ENCODE data around the gene SMOC2. TPM values are rescaled to one million over a fixed set of nuclear protein-coding genes. Genes with fewer than 3 reads are reported as not detected.

The SMOC2 gene
- total and polyA plus RNA-seq, 4 experiments from 2014 or later = not detected

GRCh38 chr6:168545428-168545827, 104.4 kb downstream of the SMOC2 start:
- no peaks in the 10 kb centered on the region for H3K36me3 ChIP-seq (ENCODE audit: insufficient read depth, low read length)
- no peak overlapping the region for H3K4me3 ChIP-seq (ENCODE audit: low read length in 2 of 2)
- H3K27ac ChIP-seq (ENCODE audit: low read depth, low read length) = no peak overlapping the region
- H3K9me3 ChIP-seq (ENCODE audit: control insufficient read depth in 1 of 2, low read length in 2 of 2) = no peaks in the 10 kb centered on the region
- intact Hi-C loops (cut with micrococcal nuclease) = no loop called here
- Mint-ChIP-seq H3K9me3 (peaks cover 0 to 1% (median 0%) of the 10 kb centered on the region in 8 donors), H3K4me3 (no peak overlapping the region), H3K27me3 (peaks cover 4 to 5% of the 10 kb centered on the region in 2 donors), H3K36me3 (no peaks in the 10 kb centered on the region), H3K27ac (no peak overlapping the region), H3K4me1 (no peaks in the 10 kb centered on the region)
- no peaks in the 10 kb centered on the region for H3K4me1 ChIP-seq (ENCODE audit: insufficient read depth, low read length)
- H3K27me3 ChIP-seq (ENCODE audit: insufficient read depth, low read length) = no peaks in the 10 kb centered on the region
- CTCF ChIA-PET (ENCODE audit: partially characterized antibody) = no interaction called here
- DNase-seq = no peak
- POLR2A ChIA-PET (ENCODE audit: partially characterized antibody) = no interaction called here

DNA sequence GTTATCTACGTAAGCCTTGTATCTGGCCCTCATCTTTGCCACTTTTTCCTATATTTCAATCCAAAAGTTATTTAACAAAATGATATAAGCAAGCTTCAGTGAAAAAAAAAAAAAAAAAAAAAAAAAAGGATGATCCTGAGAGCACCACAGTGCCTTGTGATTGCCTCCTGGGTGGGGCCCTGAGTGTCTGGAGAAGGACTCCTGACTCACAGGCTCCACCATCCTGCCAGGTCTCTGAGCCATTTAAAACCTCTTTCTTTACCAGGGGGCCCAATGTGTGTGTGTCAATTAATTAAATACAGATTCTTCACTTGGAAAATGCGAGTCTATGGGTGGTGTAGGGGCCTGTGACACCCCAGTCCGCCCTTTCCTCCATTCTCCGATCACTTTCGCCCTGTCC, 105.2 kb downstream of the SMOC2 start:
- H3K27me3 ChIP-seq (ENCODE audit: insufficient read depth, low read length) = no peaks in the 10 kb centered on the region
- ChIA-PET POLR2A (ENCODE audit: partially characterized antibody) (no interaction called here), CTCF (ENCODE audit: partially characterized antibody) (no interaction called here)
- Mint-ChIP-seq H3K27ac (no peak overlapping the region), H3K4me3 (no peak overlapping the region), H3K27me3 (peaks cover 0 to 3% of the 10 kb centered on the region in 2 donors), H3K36me3 (no peaks in the 10 kb centered on the region), H3K9me3 (peaks cover 0 to 5% (median 0%) of the 10 kb centered on the region in 8 donors), H3K4me1 (no peaks in the 10 kb centered on the region)
- DNase-seq = no peak
- no peaks in the 10 kb centered on the region for H3K9me3 ChIP-seq (ENCODE audit: control insufficient read depth in 1 of 2, low read length in 2 of 2)
- no peaks in the 10 kb centered on the region for H3K36me3 ChIP-seq (ENCODE audit: insufficient read depth, low read length)
- H3K27ac ChIP-seq (ENCODE audit: low read depth, low read length) = no peak overlapping the region
- intact Hi-C loops (cut with micrococcal nuclease) = no loop called here
- H3K4me3 ChIP-seq (ENCODE audit: low read length in 2 of 2) = no peak overlapping the region
- H3K4me1 ChIP-seq (ENCODE audit: insufficient read depth, low read length) = no peaks in the 10 kb centered on the region

DNA sequence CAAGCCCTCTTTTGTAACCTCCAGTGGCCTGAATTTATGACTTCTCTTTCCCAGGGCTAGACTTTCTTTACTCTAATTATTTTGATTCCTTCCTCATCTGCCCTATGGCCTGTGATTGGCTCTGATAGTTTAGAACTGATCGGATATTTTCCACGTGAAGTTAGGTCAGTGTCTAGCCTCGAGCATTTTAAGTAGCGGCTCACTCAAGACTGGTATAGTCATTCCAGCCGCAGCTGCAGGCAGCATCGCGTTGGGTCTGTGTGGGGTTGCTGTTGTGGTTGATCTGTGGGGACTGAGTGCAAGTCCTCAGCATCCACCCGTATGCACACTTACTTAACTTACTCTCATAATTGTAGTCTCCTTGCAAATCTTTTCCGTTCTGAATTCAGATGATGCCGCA, 105.7 kb downstream of the SMOC2 start:
- H3K4me1 ChIP-seq (ENCODE audit: insufficient read depth, low read length) = no peaks in the 10 kb centered on the region
- H3K36me3 Mint-ChIP-seq = no peaks in the 10 kb centered on the region
- ChIA-PET POLR2A (ENCODE audit: partially characterized antibody) (no interaction called here), CTCF (ENCODE audit: partially characterized antibody) (no interaction called here)
- intact Hi-C loops (cut with micrococcal nuclease) = no loop called here
- no peaks in the 10 kb centered on the region for H3K27me3 ChIP-seq (ENCODE audit: insufficient read depth, low read length)
- no peaks in the 10 kb centered on the region for H3K36me3 ChIP-seq (ENCODE audit: insufficient read depth, low read length)
- H3K27ac ChIP-seq (ENCODE audit: low read depth, low read length) = no peak overlapping the region
- DNase-seq = no peak
- H3K4me1 Mint-ChIP-seq = no peaks in the 10 kb centered on the region
- H3K4me3 Mint-ChIP-seq = no peak overlapping the region
- peaks cover 0 to 3% of the 10 kb centered on the region in 2 donors for H3K27me3 Mint-ChIP-seq
- H3K9me3 ChIP-seq (ENCODE audit: control insufficient read depth in 1 of 2, low read length in 2 of 2) = no peaks in the 10 kb centered on the region
- no peak overlapping the region for H3K4me3 ChIP-seq (ENCODE audit: low read length in 2 of 2)
- no peak overlapping the region for H3K27ac Mint-ChIP-seq
- peaks cover 0 to 5% (median 0%) of the 10 kb centered on the region in 8 donors for H3K9me3 Mint-ChIP-seq

- H3K36me3 Mint-ChIP-seq = no peaks in the 10 kb centered on the region
- POLR2A ChIA-PET (ENCODE audit: partially characterized antibody) = no interaction called here
Measured at GRCh38 chr6:168550326-168550725, 109.3 kb downstream of the SMOC2 start.

DNA sequence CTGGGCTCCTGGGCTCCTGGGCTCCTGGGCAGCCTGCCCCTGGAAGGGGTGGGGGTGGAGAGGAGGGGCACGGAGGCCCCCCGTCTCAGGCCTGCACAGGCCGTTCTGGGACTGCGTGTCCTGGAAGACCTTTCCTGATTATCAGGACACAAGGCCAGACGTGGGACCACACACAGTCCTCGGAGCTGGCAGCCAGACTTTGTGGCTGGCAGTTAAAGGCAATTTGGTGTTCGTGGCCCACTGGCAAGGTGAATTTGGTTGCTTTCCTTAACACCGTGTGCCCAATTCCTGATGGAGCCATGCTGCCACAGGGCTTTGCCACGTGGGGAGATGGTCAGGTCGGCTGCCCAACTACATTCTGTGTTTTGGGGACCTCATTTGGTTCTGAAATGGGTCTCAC, 113.5 kb downstream of the SMOC2 start:
- no peaks in the 10 kb centered on the region for H3K4me1 ChIP-seq (ENCODE audit: insufficient read depth, low read length)
- ChIA-PET CTCF (ENCODE audit: partially characterized antibody) (no interaction called here), POLR2A (ENCODE audit: partially characterized antibody) (no interaction called here)
- H3K9me3 Mint-ChIP-seq = peaks cover 0 to 5% (median 0%) of the 10 kb centered on the region in 8 donors
- H3K27ac Mint-ChIP-seq = no peak overlapping the region
- DNase-seq = no peak
- no peaks in the 10 kb centered on the region for H3K36me3 Mint-ChIP-seq
- H3K27ac ChIP-seq (ENCODE audit: low read depth, low read length) = no peak overlapping the region
- no peak overlapping the region for H3K4me3 ChIP-seq (ENCODE audit: low read length in 2 of 2)
- H3K27me3 Mint-ChIP-seq = no peaks in the 10 kb centered on the region
- H3K9me3 ChIP-seq (ENCODE audit: control insufficient read depth in 1 of 2, low read length in 2 of 2) = no peaks in the 10 kb centered on the region
- intact Hi-C loops (cut with micrococcal nuclease) = no loop called here
- no peak overlapping the region for H3K4me3 Mint-ChIP-seq
- no peaks in the 10 kb centered on the region for H3K36me3 ChIP-seq (ENCODE audit: insufficient read depth, low read length)
- H3K27me3 ChIP-seq (ENCODE audit: insufficient read depth, low read length) = no peaks in the 10 kb centered on the region
- H3K4me1 Mint-ChIP-seq = no peaks in the 10 kb centered on the region

More at GRCh38 chr6:168550326-168550725, 109.3 kb downstream of the SMOC2 start:
- Mint-ChIP-seq H3K4me3 (no peak overlapping the region), H3K27ac (no peak overlapping the region), H3K9me3 (peaks cover 0 to 5% (median 0%) of the 10 kb centered on the region in 8 donors), H3K4me1 (no peaks in the 10 kb centered on the region), H3K27me3 (peaks cover 0 to 3% of the 10 kb centered on the region in 2 donors)
- H3K27ac ChIP-seq (ENCODE audit: low read depth, low read length) = no peak overlapping the region
- CTCF ChIA-PET (ENCODE audit: partially characterized antibody) = no interaction called here
- no peaks in the 10 kb centered on the region for H3K4me1 ChIP-seq (ENCODE audit: insufficient read depth, low read length)
- no peak for DNase-seq
- intact Hi-C loops (cut with micrococcal nuclease) = no loop called here
- H3K9me3 ChIP-seq (ENCODE audit: control insufficient read depth in 1 of 2, low read length in 2 of 2) = no peaks in the 10 kb centered on the region
- H3K27me3 ChIP-seq (ENCODE audit: insufficient read depth, low read length) = no peaks in the 10 kb centered on the region
- no peaks in the 10 kb centered on the region for H3K36me3 ChIP-seq (ENCODE audit: insufficient read depth, low read length)
- H3K4me3 ChIP-seq (ENCODE audit: low read length in 2 of 2) = no peak overlapping the region

DNA sequence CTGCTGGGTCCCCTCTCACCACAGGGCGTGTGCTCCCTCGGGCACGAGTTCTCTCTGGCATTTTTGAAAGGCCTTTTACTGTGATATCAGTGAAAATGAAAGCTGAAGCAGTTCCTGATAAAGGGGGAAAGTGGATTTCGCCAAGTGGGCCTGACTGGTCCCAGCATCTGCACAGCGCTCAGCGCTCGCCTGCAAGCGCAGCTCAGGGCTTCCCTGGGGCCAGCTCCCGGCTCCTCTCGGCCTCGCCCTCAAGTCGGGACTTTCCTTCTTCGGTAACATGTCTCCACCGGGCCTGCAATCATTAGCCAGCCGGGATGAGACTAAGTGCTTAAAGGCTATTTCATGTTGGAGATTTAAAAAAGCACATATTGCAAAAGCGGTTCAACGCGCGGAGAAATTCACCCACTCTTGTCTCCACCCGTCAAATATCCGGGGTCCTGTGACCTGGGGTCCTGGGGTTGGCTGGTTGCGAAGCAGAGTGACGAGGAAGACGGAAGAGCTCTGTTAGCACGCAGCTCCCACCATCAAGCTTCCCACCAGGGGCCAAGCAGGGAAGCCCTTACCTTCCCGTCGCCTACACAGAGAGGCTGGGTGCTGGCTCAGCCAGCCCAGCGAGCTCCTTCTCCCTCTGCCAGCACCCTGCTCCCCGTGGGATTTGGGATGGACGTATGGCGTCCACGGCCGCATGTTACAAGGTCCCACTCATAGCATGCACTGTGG, 114.1 kb downstream of the SMOC2 start:
- Mint-ChIP-seq H3K27me3 (no peaks in the 10 kb centered on the region), H3K9me3 (peaks cover 0 to 5% (median 0%) of the 10 kb centered on the region in 8 donors), H3K27ac (no peak overlapping the region), H3K4me3 (no peak overlapping the region), H3K4me1 (no peaks in the 10 kb centered on the region), H3K36me3 (no peaks in the 10 kb centered on the region)
- H3K4me3 ChIP-seq (ENCODE audit: low read length in 2 of 2) = no peak overlapping the region
- H3K27me3 ChIP-seq (ENCODE audit: insufficient read depth, low read length) = no peaks in the 10 kb centered on the region
- no peaks in the 10 kb centered on the region for H3K36me3 ChIP-seq (ENCODE audit: insufficient read depth, low read length)
- POLR2A ChIA-PET (ENCODE audit: partially characterized antibody) = no interaction called here
- no peaks in the 10 kb centered on the region for H3K4me1 ChIP-seq (ENCODE audit: insufficient read depth, low read length)
- CTCF ChIA-PET (ENCODE audit: partially characterized antibody) = no interaction called here
- no peaks in the 10 kb centered on the region for H3K9me3 ChIP-seq (ENCODE audit: control insufficient read depth in 1 of 2, low read length in 2 of 2)
- no peak for DNase-seq
- no peak overlapping the region for H3K27ac ChIP-seq (ENCODE audit: low read depth, low read length)
- intact Hi-C loops (cut with micrococcal nuclease) = no loop called here

- Mint-ChIP-seq H3K27ac (no peak overlapping the region), H3K36me3 (no peaks in the 10 kb centered on the region), H3K27me3 (no peaks in the 10 kb centered on the region), H3K9me3 (peaks cover 0 to 5% (median 0%) of the 10 kb centered on the region in 8 donors), H3K4me3 (no peak overlapping the region), H3K4me1 (no peaks in the 10 kb centered on the region)
- no peaks in the 10 kb centered on the region for H3K9me3 ChIP-seq (ENCODE audit: control insufficient read depth in 1 of 2, low read length in 2 of 2)
- H3K27me3 ChIP-seq (ENCODE audit: insufficient read depth, low read length) = no peaks in the 10 kb centered on the region
- no peak overlapping the region for H3K4me3 ChIP-seq (ENCODE audit: low read length in 2 of 2)
- H3K4me1 ChIP-seq (ENCODE audit: insufficient read depth, low read length) = no peaks in the 10 kb centered on the region
- no peak for DNase-seq
- no peak overlapping the region for H3K27ac ChIP-seq (ENCODE audit: low read depth, low read length)
- no peaks in the 10 kb centered on the region for H3K36me3 ChIP-seq (ENCODE audit: insufficient read depth, low read length)
- intact Hi-C loops (cut with micrococcal nuclease) = no loop called here
- ChIA-PET POLR2A (ENCODE audit: partially characterized antibody) (no interaction called here), CTCF (ENCODE audit: partially characterized antibody) (no interaction called here)
Measured at GRCh38 chr6:168555618-168556273, 114.8 kb downstream of the SMOC2 start.
